ENCODE data around the gene SLC12A7. TPM values are rescaled to one million over a fixed set of nuclear protein-coding genes. Genes with fewer than 3 reads are reported as not detected.

The SLC12A7 gene
- total and polyA plus RNA-seq, 11 donors: 66.3 to 159 (median 128) TPM

GRCh38 chr5:1090538-1090937, 21.3 kb downstream of the SLC12A7 start:
- DNase-seq: peak; percentile 63 to 83 (median 74)
- Histone ChIP-seq H3K36me3 (peaks cover 2 to 96% (median 64%) of the 10 kb centered on the region in 9 donors), H3K4me1 (peaks cover 0 to 56% (median 29%) of the 10 kb centered on the region in 12 donors), H3K27ac (peak overlapping the region; percentile 31 to 81 (median 53)), H3K27me3 (no peaks in the 10 kb centered on the region), H3K9me3 (no peaks in the 10 kb centered on the region), H3K4me3 (no peak overlapping the region)
- TF ChIP-seq POLR2A (IDR thresholded peaks at IDR 0.05) (no peak), CTCF (IDR thresholded peaks at IDR 0.05) (no peak)
- intact Hi-C loops (cut with DNase I): loop anchor here in 3 of 10 donors (2.0 to 5.0 kb wide), 3 partner anchors 37 to 48 kb away; no protein-coding TSS in a partner anchor
- WGBS, 4 donors: 30 to 39% (median 38%) methylated on average over 8 to 16 of the region's 16 CpGs
- ATAC-seq: peak; percentile 1 to 52 (median 28)

- peak in 3 of 4 donors; percentile 7 to 22 (median 19) for ATAC-seq
- Histone ChIP-seq H3K9me3 (no peaks in the 10 kb centered on the region), H3K36me3 (peaks cover 2 to 100% (median 71%) of the 10 kb centered on the region in 9 donors), H3K4me3 (no peak overlapping the region), H3K27ac (peak overlapping the region; percentile 31 to 81 (median 53)), H3K27me3 (no peaks in the 10 kb centered on the region), H3K4me1 (peaks cover 0 to 50% (median 27%) of the 10 kb centered on the region in 12 donors)
- no peak for DNase-seq
- intact Hi-C loops (cut with DNase I): loop anchor here in 4 of 10 donors (2.0 to 5.0 kb wide), 4 partner anchors 38 to 49 kb away; no protein-coding TSS in a partner anchor
- TF ChIP-seq POLR2A (IDR thresholded peaks at IDR 0.05) (no peak), CTCF (IDR thresholded peaks at IDR 0.05) (no peak)
- 37 to 62% (median 53%) methylated on average over 14 to 15 of the region's 15 CpGs for WGBS, 4 donors
These were observed 22.2 kb downstream of the SLC12A7 start for GRCh38 chr5:1089621-1090040.

GRCh38 chr5:1089146-1089545, 22.7 kb downstream of the SLC12A7 start:
- H3K36me3 ChIP-seq: peaks cover 5 to 100% (median 75%) of the 10 kb centered on the region in 9 donors
- no peak for ATAC-seq
- WGBS, 4 donors: 64 to 72% (median 66%) methylated on average over 11 of the region's 11 CpGs

More at GRCh38 chr5:1089146-1089545, 22.7 kb downstream of the SLC12A7 start:
- Histone ChIP-seq H3K4me3 (no peak overlapping the region), H3K4me1 (peaks cover 0 to 50% (median 27%) of the 10 kb centered on the region in 12 donors), H3K27me3 (no peaks in the 10 kb centered on the region), H3K27ac (peak overlapping the region in 5 of 12 donors; percentile 43 to 81 (median 74)), H3K9me3 (no peaks in the 10 kb centered on the region)
- intact Hi-C loops (cut with DNase I): loop anchor here in 1 of 10 donors (5.0 kb wide), 1 partner anchor 42 kb away; no protein-coding TSS in a partner anchor
- TF ChIP-seq CTCF (IDR thresholded peaks at IDR 0.05): no peak
- no peak for TF ChIP-seq POLR2A (IDR thresholded peaks at IDR 0.05)
- no peak for DNase-seq

All from heart left ventricle (tissue), 16 donors.